Stomach (tissue), 9 donors: ENCODE results near the gene TINCR. TPM values are rescaled to one million over a fixed set of nuclear protein-coding genes. Genes with fewer than 3 reads are reported as not detected.

Experiments used
- DNase-seq, 2 donors: peaks; one replicate each; pipeline versions ENCODE4 v3.0.0 to v3.0.0-alpha.2; 2013 to 2019
- H3K27ac ChIP-seq, 5 donors: fragments of 200-600 bp in 4 of 5; sonication (generic) in 4 of 5; one replicate each; pipeline ENCODE4 v1.5.1; 2013 to 2019; ENCODE audit warnings: mild to moderate bottlenecking in 1 of 5, moderate library complexity in 1 of 5
- H3K27me3 ChIP-seq, 3 donors: fragments of 200-600 bp; sonication (generic); one replicate each; pipeline ENCODE4 v1.5.1; 2017 to 2019; ENCODE audit warnings: mixed run types in 1 of 3
- H3K36me3 ChIP-seq, 4 donors: fragments of 200-600 bp; sonication (generic); 1 replicate in 3 of 4; 2 replicates in 1 of 4; pipeline ENCODE4 v1.5.1; 2016 to 2019
- H3K4me1 ChIP-seq, 4 donors: fragments of 200-600 bp; sonication (generic); one replicate each; pipeline ENCODE4 v1.5.1; 2016 to 2019
- H3K4me3 ChIP-seq, 4 donors: fragments of 200-600 bp; sonication (generic) in 3 of 4; one replicate each; pipeline ENCODE4 v1.5.1; 2016 to 2019; ENCODE audit warnings: mild to moderate bottlenecking in 1 of 4
- H3K9me3 ChIP-seq, 4 donors: fragments of 200-600 bp; sonication (generic); one replicate each; pipeline ENCODE4 v1.5.1; 2016 to 2019
- CTCF ChIP-seq, 7 experiments: fragments of 450-650 bp in 4 of 7; fragments of 200-600 bp in 3 of 7; sonication (generic) in 3 of 7; IDR thresholded peaks; one replicate each; pipeline ENCODE4 v1.5.1; 2016 to 2019; ENCODE audit warnings: antibody characterized with exemption in 7 of 7, control low read depth in 2 of 7, mild to moderate bottlenecking in 1 of 7
- EP300 ChIP-seq: sonication (generic); formaldehyde crosslinking; IDR thresholded peaks from one replicate; pipeline ENCODE4 v1.6.1; 2017; ENCODE audit warnings: antibody characterized with exemption
- POLR2A ChIP-seq, 4 donors: fragments of 450-650 bp; IDR thresholded peaks; one replicate each; pipeline ENCODE4 v1.6.1; 2016; ENCODE audit warnings: antibody characterized with exemption in 4 of 4, control low read depth in 2 of 4, mild to moderate bottlenecking in 1 of 4, moderate library complexity in 1 of 4
- POLR2AphosphoS5 ChIP-seq, 3 donors: sonication (generic); formaldehyde crosslinking; IDR thresholded peaks; one replicate each; pipeline ENCODE4 v1.6.1; 2016; ENCODE audit warnings: antibody characterized with exemption in 3 of 3
- WGBS, 5 donors: extraction: QIAGEN DNeasy Blood & Tissue Kit in 3 of 5; methylation state at CpG; one replicate each; pipeline versions ENCODE4 v1.1.5 to v1.1.7; 2013 to 2018; 5-methylcytosine and 5-hydroxymethylcytosine counted together
- intact Hi-C: fragments of 100-400 bp; cut with DNase I; formaldehyde crosslinking; loops from one replicate; pipeline ENCODE4 v1.15.1; 2023; ENCODE audit warnings: low total_unique reads
- polyA plus RNA-seq, 3 donors: library from polyadenylated mRNA; stranded (reverse); fragments of 200-250 nt; gene quantifications; one replicate each; pipeline ENCODE4 v1.2.3, GENCODE V29; 2013
- total RNA-seq, 5 donors: library from RNA; depleted of rRNA; stranded (reverse); fragments of >200 nt; gene quantifications; one replicate each; pipeline versions ENCODE4 v1.1.0 to v1.2.3, GENCODE V29; 2014 to 2016
- donor health status: healthy with polysubstance abuse.
- donor health status: Bipolar disorder and iron deficiency.
- donor health status: healthy.

The TINCR gene
- total and polyA plus RNA-seq, 8 donors: 0.15 to 14.2 (median 0.19) TPM; not detected in 4

- Histone ChIP-seq H3K4me1 (peaks cover 6 to 25% (median 17%) of the 10 kb centered on the region in 4 donors), H3K9me3 (no peaks in the 10 kb centered on the region), H3K36me3 (peaks cover 51 to 91% (median 77%) of the 10 kb centered on the region in 4 donors), H3K4me3 (no peak overlapping the region), H3K27me3 (no peaks in the 10 kb centered on the region), H3K27ac (peak overlapping the region in 2 of 5 donors; percentile 57 to 62)
- TF ChIP-seq POLR2AphosphoS5 (IDR thresholded peaks at IDR 0.05) (no peak), EP300 (no peak), POLR2A (IDR thresholded peaks at IDR 0.05) (no peak), CTCF (IDR thresholded peaks at IDR 0.05) (no peak)
- no peak for DNase-seq
- 80 to 89% (median 86%) methylated on average over 16 to 26 of the region's 26 CpGs for WGBS, 5 donors
- intact Hi-C loops: no loop called here
Measured at GRCh38 chr19:5586300-5587070, 18.7 kb upstream of the TINCR start.

GRCh38 chr19:5585461-5586299 is 17.9 kb upstream of the TINCR start:
- Histone ChIP-seq H3K36me3 (peaks cover 43 to 85% (median 72%) of the 10 kb centered on the region in 4 donors), H3K27me3 (no peaks in the 10 kb centered on the region), H3K27ac (peak overlapping the region in 4 of 5 donors; percentile 8 to 62 (median 42)), H3K4me1 (peaks cover 6 to 25% (median 17%) of the 10 kb centered on the region in 4 donors), H3K4me3 (no peak overlapping the region), H3K9me3 (no peaks in the 10 kb centered on the region)
- DNase-seq: peak in 1 of 2 donors; percentile 74
- TF ChIP-seq EP300 (no peak), POLR2A (IDR thresholded peaks at IDR 0.05) (no peak), CTCF (IDR thresholded peaks at IDR 0.05) (no peak), POLR2AphosphoS5 (IDR thresholded peaks at IDR 0.05) (no peak)
- WGBS, 5 donors: 46 to 62% (median 59%) methylated on average over 24 to 29 of the region's 29 CpGs
- intact Hi-C loops: no loop called here

- no peak overlapping the region for H3K4me3 ChIP-seq
- TF ChIP-seq POLR2AphosphoS5 (IDR thresholded peaks at IDR 0.05) (no peak), CTCF (IDR thresholded peaks at IDR 0.05) (no peak), EP300 (no peak), POLR2A (IDR thresholded peaks at IDR 0.05) (no peak)
- no peaks in the 10 kb centered on the region for H3K9me3 ChIP-seq
- peaks cover 0 to 30% (median 21%) of the 10 kb centered on the region in 4 donors for H3K36me3 ChIP-seq
- no peak overlapping the region for H3K27ac ChIP-seq
- intact Hi-C loops: no loop called here
- no peak for DNase-seq
- no peaks in the 10 kb centered on the region for H3K27me3 ChIP-seq
- peaks cover 4 to 26% (median 20%) of the 10 kb centered on the region in 4 donors for H3K4me1 ChIP-seq
- 29 to 59% (median 36%) methylated on average over 12 of the region's 12 CpGs for WGBS, 5 donors
Measured at GRCh38 chr19:5580161-5580571, 12.4 kb upstream of the TINCR start.

- H3K9me3 ChIP-seq: no peaks in the 10 kb centered on the region
- intact Hi-C loops: no loop called here
- no peak for DNase-seq
- H3K36me3 ChIP-seq: peaks cover 0 to 30% (median 20%) of the 10 kb centered on the region in 4 donors
- H3K4me1 ChIP-seq: peaks cover 4 to 25% (median 20%) of the 10 kb centered on the region in 4 donors
- H3K4me3 ChIP-seq: no peak overlapping the region
- no peaks in the 10 kb centered on the region for H3K27me3 ChIP-seq
- H3K27ac ChIP-seq: no peak overlapping the region
- no peak for TF ChIP-seq POLR2AphosphoS5 (IDR thresholded peaks at IDR 0.05)
- TF ChIP-seq POLR2A (IDR thresholded peaks at IDR 0.05): no peak
- no peak for TF ChIP-seq EP300
- no peak for TF ChIP-seq CTCF (IDR thresholded peaks at IDR 0.05)
- WGBS, 5 donors: 92 to 95% (median 94%) methylated on average over 3 to 7 of the region's 7 CpGs
Measured at GRCh38 chr19:5579697-5580096, 11.9 kb upstream of the TINCR start.
